ENCODE measurements around the gene MRPS18A. TPM values are rescaled to one million over a fixed set of nuclear protein-coding genes. Genes with fewer than 3 reads are reported as not detected.

MRPS18A gene
- 41.8 TPM for total RNA-seq
- long read RNA-seq, transcript MRPS18A-202 (6 exons, 1,062 nt): major isoform, 35 of 38 reads
- long read RNA-seq, partial matches to known transcripts: 1 of 38 reads
- long read RNA-seq, other reads (novel, unspliced or antisense): 1 of 38 reads

- intact Hi-C loops (cut with micrococcal nuclease): no loop called here
- H3K27ac ChIP-seq (replicated peaks): peak within 1 kb of the TSS; percentile 86
- no peaks in the 10 kb centered on the region for H3K9me3 ChIP-seq (replicated peaks)
- no peaks in the 10 kb centered on the region for H3K27me3 ChIP-seq (ENCODE audit: low read depth)
- DNase-seq: peak; percentile 85
- H3K4me3 ChIP-seq: peak within 1 kb of the TSS; percentile 76
- TF ChIP-seq, protein P1, sequence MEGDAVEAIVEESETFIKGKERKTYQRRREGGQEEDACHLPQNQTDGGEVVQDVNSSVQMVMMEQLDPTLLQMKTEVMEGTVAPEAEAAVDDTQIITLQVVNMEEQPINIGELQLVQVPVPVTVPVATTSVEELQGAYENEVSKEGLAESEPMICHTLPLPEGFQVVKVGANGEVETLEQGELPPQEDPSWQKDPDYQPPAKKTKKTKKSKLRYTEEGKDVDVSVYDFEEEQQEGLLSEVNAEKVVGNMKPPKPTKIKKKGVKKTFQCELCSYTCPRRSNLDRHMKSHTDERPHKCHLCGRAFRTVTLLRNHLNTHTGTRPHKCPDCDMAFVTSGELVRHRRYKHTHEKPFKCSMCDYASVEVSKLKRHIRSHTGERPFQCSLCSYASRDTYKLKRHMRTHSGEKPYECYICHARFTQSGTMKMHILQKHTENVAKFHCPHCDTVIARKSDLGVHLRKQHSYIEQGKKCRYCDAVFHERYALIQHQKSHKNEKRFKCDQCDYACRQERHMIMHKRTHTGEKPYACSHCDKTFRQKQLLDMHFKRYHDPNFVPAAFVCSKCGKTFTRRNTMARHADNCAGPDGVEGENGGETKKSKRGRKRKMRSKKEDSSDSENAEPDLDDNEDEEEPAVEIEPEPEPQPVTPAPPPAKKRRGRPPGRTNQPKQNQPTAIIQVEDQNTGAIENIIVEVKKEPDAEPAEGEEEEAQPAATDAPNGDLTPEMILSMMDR (IDR thresholded peaks at IDR 0.05; ENCODE audit: borderline replicate concordance): no peak
- H3K36me3 ChIP-seq: no peaks in the 10 kb centered on the region
- H3K4me1 ChIP-seq: peaks cover 58% of the 10 kb centered on the region
Observed at GRCh38 chr6:43687437-43688347, at the start of gene MRPS18A. TSS of gene MRPS18A (minus strand) at chr6:43687791. CDS start at chr6:43687779, 12 bp downstream.

DNA sequence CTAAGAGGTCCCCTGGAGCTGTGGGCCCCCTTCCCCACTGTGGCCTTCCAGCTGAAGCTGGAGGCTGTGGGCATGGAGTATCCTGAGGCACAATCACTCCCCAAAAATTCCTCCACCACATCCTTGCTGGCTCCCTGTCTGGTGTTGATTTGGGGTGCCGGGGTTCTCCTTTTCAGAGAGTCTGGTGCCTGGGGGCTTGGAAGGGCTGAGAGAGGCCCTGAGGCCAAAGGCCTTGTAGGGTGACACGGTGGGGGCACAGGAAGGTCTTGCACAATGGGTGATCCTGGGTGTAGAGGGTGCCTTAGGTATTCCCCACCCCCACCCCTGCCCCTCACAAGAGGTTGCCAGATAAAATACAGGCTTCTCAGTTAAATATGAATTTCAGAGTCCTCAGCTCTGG lies 49.3 kb upstream of the MRPS18A start:
- Histone ChIP-seq H3K4me3 (no peak overlapping the region), H3K27ac (replicated peaks) (peak overlapping the region; percentile 23), H3K4me1 (peaks cover 24% of the 10 kb centered on the region), H3K36me3 (no peaks in the 10 kb centered on the region), H3K27me3 (ENCODE audit: low read depth) (no peaks in the 10 kb centered on the region), H3K9me3 (replicated peaks) (peaks cover 8% of the 10 kb centered on the region)
- no peak for DNase-seq
- TF ChIP-seq, protein P1 (IDR thresholded peaks at IDR 0.05; ENCODE audit: borderline replicate concordance): no peak
- intact Hi-C loops (cut with micrococcal nuclease): no loop called here

DNA sequence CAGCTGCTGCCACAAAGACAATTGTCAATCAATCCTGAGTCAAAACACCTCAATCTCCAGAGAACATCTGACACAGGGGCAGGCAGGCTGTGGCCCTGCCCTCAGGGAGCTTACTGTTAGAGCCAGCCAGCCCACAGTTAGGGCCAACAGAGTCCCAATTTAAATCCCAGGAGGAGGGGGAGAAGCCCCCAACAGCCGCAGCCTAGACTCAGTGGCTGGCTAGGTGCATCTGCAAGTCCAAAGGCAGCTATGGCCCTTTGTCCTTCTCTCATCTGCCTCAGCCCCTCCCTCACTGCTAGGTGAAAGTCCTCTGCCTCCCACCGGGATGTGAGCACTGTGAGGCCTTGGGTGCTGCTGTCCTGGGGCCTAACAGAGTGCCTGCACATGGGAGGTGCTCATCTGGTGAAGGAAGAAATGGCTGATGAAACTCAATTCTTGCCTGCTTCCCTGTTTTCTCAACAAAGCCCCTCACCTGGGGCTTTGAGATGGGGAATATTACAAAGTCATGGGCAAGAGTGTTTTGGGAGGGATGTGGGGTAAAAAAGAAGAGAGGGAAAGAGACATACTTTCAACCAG lies 48.7 kb upstream of the MRPS18A start:
- intact Hi-C loops (cut with micrococcal nuclease): no loop called here
- TF ChIP-seq, protein P1 (IDR thresholded peaks at IDR 0.05; ENCODE audit: borderline replicate concordance): no peak
- no peak for DNase-seq
- Histone ChIP-seq H3K4me1 (peaks cover 24% of the 10 kb centered on the region), H3K36me3 (no peaks in the 10 kb centered on the region), H3K27ac (replicated peaks) (no peak overlapping the region), H3K9me3 (replicated peaks) (peaks cover 13% of the 10 kb centered on the region), H3K27me3 (ENCODE audit: low read depth) (no peaks in the 10 kb centered on the region), H3K4me3 (no peak overlapping the region)

DNA sequence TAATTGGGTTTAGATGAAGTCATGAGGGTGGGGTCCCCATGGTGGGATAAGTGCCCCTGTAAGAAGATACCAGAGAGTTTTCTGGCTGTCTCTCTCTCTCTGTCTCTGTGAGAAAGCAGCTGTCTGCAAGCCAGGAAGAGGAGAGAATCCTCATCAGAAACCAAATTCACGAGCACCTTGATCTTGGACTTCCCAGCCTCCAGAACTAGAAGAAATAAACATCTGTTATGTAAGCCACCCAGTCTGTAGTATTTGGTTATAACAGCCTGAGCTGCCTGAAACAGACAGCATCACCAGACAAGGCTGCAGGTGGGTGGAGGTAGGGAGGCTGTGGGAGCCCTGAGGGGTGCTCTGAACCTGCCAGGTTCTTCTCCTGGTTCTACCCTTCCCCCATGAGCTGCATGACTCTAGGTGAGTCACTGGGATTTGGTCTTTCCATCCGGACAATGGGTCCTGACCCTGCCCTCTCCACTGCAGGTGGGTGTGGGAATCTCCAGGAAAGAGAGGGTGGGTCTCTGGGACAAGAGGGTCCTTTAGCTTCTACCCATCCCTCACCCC lies 48.1 kb upstream of the MRPS18A start:
- H3K4me1 ChIP-seq: peaks cover 24% of the 10 kb centered on the region
- H3K36me3 ChIP-seq: no peaks in the 10 kb centered on the region
- H3K27me3 ChIP-seq (ENCODE audit: low read depth): no peaks in the 10 kb centered on the region
- H3K27ac ChIP-seq (replicated peaks): no peak overlapping the region
- peaks cover 19% of the 10 kb centered on the region for H3K9me3 ChIP-seq (replicated peaks)
- no peak overlapping the region for H3K4me3 ChIP-seq
- intact Hi-C loops (cut with micrococcal nuclease): no loop called here
- no peak for DNase-seq
- TF ChIP-seq, protein P1 (IDR thresholded peaks at IDR 0.05; ENCODE audit: borderline replicate concordance): no peak

GRCh38 chr6:43734294-43734665 lies 46.7 kb upstream of the MRPS18A start:
- H3K4me3 ChIP-seq: no peak overlapping the region
- no peaks in the 10 kb centered on the region for H3K27me3 ChIP-seq (ENCODE audit: low read depth)
- H3K4me1 ChIP-seq: peaks cover 19% of the 10 kb centered on the region
- no peak overlapping the region for H3K27ac ChIP-seq (replicated peaks)
- H3K36me3 ChIP-seq: no peaks in the 10 kb centered on the region
- peaks cover 33% of the 10 kb centered on the region for H3K9me3 ChIP-seq (replicated peaks)
- intact Hi-C loops (cut with micrococcal nuclease): no loop called here
- no peak for DNase-seq
- TF ChIP-seq, protein P1 (IDR thresholded peaks at IDR 0.05; ENCODE audit: borderline replicate concordance): no peak

All from left ventricle myocardium inferior (tissue), 1 donor.